Endothelial cell of umbilical vein (primary cell): ENCODE measurements around the gene SLC35F3. TPM values are rescaled to one million over a fixed set of nuclear protein-coding genes. Genes with fewer than 3 reads are reported as not detected.

Experiments
- BruUV-seq: library from RNA; stranded (reverse); fragments of 400-500 nt; replicated peaks from 2 replicates; lab custom pipeline; 2021; lab: Mats Ljungman, UMichigan
- CTCF ChIA-PET: fragments of 300-600, 350-600 bp; sonication (Branson Sonifier 250); formaldehyde crosslinking; loops from one replicate; lab custom pipeline; 2021; ENCODE audit warnings: antibody characterized with exemption, inconsistent platforms; lab: Charles Lee
- POLR2A ChIA-PET: fragments of 300-600, 350-600 bp; sonication (Branson Sonifier 250); formaldehyde crosslinking; loops from one replicate; lab custom pipeline; 2021; ENCODE audit warnings: antibody characterized with exemption, inconsistent platforms; lab: Charles Lee
- DNase-seq: peaks from one replicate; pipeline ENCODE4 v3.0.0-alpha.2; 2011; ENCODE audit warnings: low read depth, low spot score
- FAIRE-seq: peaks from 2 replicates; lab custom pipeline; 2011; peaks lifted over from hg19 to GRCh38; lab: Jason Lieb, UNC
- H2AFZ ChIP-seq: 2 replicates; pipeline ENCODE4 v1.6.0; 2012; ENCODE audit warnings: low read depth, low read length, control low read depth, inconsistent platforms
- H3K27ac ChIP-seq: 2 replicates; pipeline ENCODE4 v1.5.1; 2011; ENCODE audit warnings: low read depth, mild to moderate bottlenecking, control low read depth, low read length, moderate library complexity; ENCODE audit not compliant: insufficient read depth
- H3K27me3 ChIP-seq, 2 experiments: 2 replicates each; pipeline versions ENCODE4 v1.6.0 to v1.6.1; 2011; ENCODE audit warnings: low read length in 2 of 2, mixed read lengths in 1 of 2; ENCODE audit not compliant: control insufficient read depth in 2 of 2, insufficient read depth in 2 of 2
- H3K36me3 ChIP-seq, 2 experiments: 2 replicates in 1 of 2; 3 replicates in 1 of 2; pipeline ENCODE4 v1.5.1; 2011; ENCODE audit warnings: low read length in 2 of 2, mild to moderate bottlenecking in 1 of 2, moderate library complexity in 1 of 2; ENCODE audit not compliant: control insufficient read depth in 2 of 2, insufficient read depth in 2 of 2; ENCODE audit errors: extremely low read depth in 1 of 2
- H3K4me1 ChIP-seq: 3 replicates; pipeline ENCODE4 v1.5.1; 2011; ENCODE audit warnings: mild to moderate bottlenecking, low read length; ENCODE audit not compliant: control insufficient read depth, insufficient read depth; ENCODE audit errors: extremely low read depth
- H3K4me2 ChIP-seq: 2 replicates; pipeline ENCODE4 v1.6.1; 2011; ENCODE audit warnings: low read length, control low read depth, mixed read lengths; ENCODE audit not compliant: insufficient read depth
- H3K4me3 ChIP-seq, 3 experiments: fragments of 200-600 bp in 1 of 3; sonication (generic), shearing (Covaris generic) in 1 of 3; replicated peaks in 1 of 3; 2 replicates each; pipeline ENCODE4 v1.5.1; 2011 to 2016; ENCODE audit warnings: control low read depth in 3 of 3, low read length in 3 of 3, mild to moderate bottlenecking in 2 of 3, inconsistent platforms in 1 of 3, low read depth in 1 of 3, moderate library complexity in 1 of 3; ENCODE audit not compliant: insufficient read depth in 1 of 3
- H3K79me2 ChIP-seq: 2 replicates; pipeline ENCODE4 v1.6.0; 2012; ENCODE audit warnings: low read length, inconsistent platforms; ENCODE audit not compliant: control insufficient read depth, insufficient read depth
- H3K9ac ChIP-seq: replicated peaks from 2 replicates; pipeline ENCODE3; 2011; ENCODE audit warnings: low read length, control low read depth; ENCODE audit not compliant: insufficient read depth; ENCODE audit errors: extremely low read depth
- H3K9me1 ChIP-seq: replicated peaks from 3 replicates; pipeline ENCODE4 v1.6.0; 2011; ENCODE audit warnings: mild to moderate bottlenecking, low read length; ENCODE audit not compliant: control insufficient read depth, insufficient read depth; ENCODE audit errors: extremely low read depth
- H3K9me3 ChIP-seq: replicated peaks from 2 replicates; pipeline ENCODE4 v1.5.1; 2012; ENCODE audit warnings: low read length, inconsistent platforms; ENCODE audit not compliant: control insufficient read depth, insufficient read depth
- H4K20me1 ChIP-seq: replicated peaks from 2 replicates; pipeline ENCODE3; 2011; ENCODE audit warnings: mild to moderate bottlenecking, low read length; ENCODE audit not compliant: control insufficient read depth, insufficient read depth; ENCODE audit errors: extremely low read depth
- EZH2 ChIP-seq: IDR thresholded peaks from 2 replicates; pipeline ENCODE4 v1.6.1; 2012; ENCODE audit warnings: borderline replicate concordance, low read depth, mild to moderate bottlenecking, moderate library complexity, low read length, inconsistent platforms; ENCODE audit not compliant: severe bottlenecking
- FOS ChIP-seq: IDR thresholded peaks from 2 replicates; pipeline ENCODE4 v1.6.1; 2011; ENCODE audit warnings: mild to moderate bottlenecking, low read length, moderate library complexity, borderline replicate concordance; ENCODE audit not compliant: insufficient read depth
- GATA2 ChIP-seq: IDR thresholded peaks from 2 replicates; pipeline ENCODE4 v1.7.0; 2011; ENCODE audit warnings: low read depth, mild to moderate bottlenecking, moderate library complexity, mixed read lengths, low read length; ENCODE audit not compliant: insufficient read length, insufficient read depth
- JUN ChIP-seq: IDR thresholded peaks from 2 replicates; pipeline ENCODE4 v1.6.1; 2011; ENCODE audit warnings: borderline replicate concordance, low read depth; ENCODE audit not compliant: insufficient read length, insufficient read depth
- MYC ChIP-seq: IDR thresholded peaks from one replicate; pipeline ENCODE4 v1.6.1; 2011; ENCODE audit warnings: mild to moderate bottlenecking, low read depth, low read length
- POLR2A ChIP-seq: IDR thresholded peaks from 2 replicates; pipeline ENCODE4 v1.6.1; 2012; ENCODE audit warnings: low read depth, mild to moderate bottlenecking, control low read depth, low read length
- POLR2AphosphoS5 ChIP-seq: IDR thresholded peaks from 2 replicates; pipeline ENCODE4 v1.6.1; 2012; ENCODE audit warnings: low read depth, mild to moderate bottlenecking, control low read depth, low read length, moderate library complexity; ENCODE audit not compliant: insufficient read depth
- dilution Hi-C: fragments of 300-500 bp; cut with MboI; formaldehyde crosslinking; loops from one replicate; pipeline ENCODE4 v1.15.0; 2019; ENCODE audit warnings: low sequenced_read_pairs; ENCODE audit not compliant: extremely low pct_ligation_motif_present
- intact Hi-C: fragments of 100-400 bp; cut with micrococcal nuclease; formaldehyde crosslinking; loops from one replicate; pipeline ENCODE4 v1.10.0; 2022
- polyA plus RNA-seq, 4 experiments: library from polyadenylated mRNA; depleted of rRNA in 3 of 4; stranded (reverse) in 3 of 4; unstranded in 1 of 4; fragments of >200 nt; gene quantifications; 2 replicates each; pipeline versions ENCODE4 v1.2.1 to v1.2.3, GENCODE V29; 2011 to 2012; ENCODE audit warnings: missing spikeins in 1 of 4
- total RNA-seq: library from RNA; stranded (reverse); gene quantifications from 2 replicates; pipeline ENCODE4 v1.2.3, GENCODE V29; 2021
- TF ChIP-seq, protein P1 (sequence below): IDR thresholded peaks from 2 replicates; pipeline ENCODE4 v1.6.1; 2011; ENCODE audit not compliant: insufficient read depth, insufficient read length
- TF ChIP-seq, protein P2 (sequence below), 2 donors: IDR thresholded peaks; 1 replicate in 1 of 2; 2 replicates in 1 of 2; pipeline ENCODE4 v1.5.1; 2011; ENCODE audit warnings: low read length in 2 of 2, mild to moderate bottlenecking in 2 of 2, moderate library complexity in 2 of 2, control low read depth in 1 of 2, inconsistent platforms in 1 of 2, low read depth in 1 of 2; ENCODE audit not compliant: insufficient read depth in 1 of 2; ENCODE audit errors: extremely low read depth in 1 of 2

Gene SLC35F3
- total and polyA plus RNA-seq, 2 donors (not counting 3 experiments of a cell fraction or from before 2014, with no cell fraction given): not detected

DNA sequence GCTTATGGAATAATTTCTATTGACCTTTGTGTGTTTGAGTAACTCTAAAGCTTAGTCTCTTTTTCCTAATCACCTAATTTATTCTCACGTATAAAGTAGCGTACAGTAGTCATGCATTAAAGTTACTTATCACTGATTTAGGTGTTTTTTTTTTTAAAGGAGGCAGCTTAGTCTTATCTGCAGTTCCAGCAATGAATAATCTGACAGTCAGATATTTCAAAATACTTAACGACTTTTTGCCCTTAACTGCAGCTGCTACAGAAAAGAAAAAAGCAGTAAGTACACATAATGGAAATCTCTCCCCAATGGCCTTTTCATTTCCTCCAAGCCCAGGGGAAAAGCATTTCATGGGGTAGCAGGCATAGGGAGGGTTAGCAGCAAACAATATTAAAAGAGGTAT is 54.6 kb downstream of the SLC35F3 start:
- no peak for FAIRE-seq
- Histone ChIP-seq H3K9me1 (no peaks in the 10 kb centered on the region), H3K4me2 (no peak overlapping the region), H2AFZ (no peak overlapping the region), H3K27me3 (no peaks in the 10 kb centered on the region), H3K36me3 (no peaks in the 10 kb centered on the region), H3K4me1 (no peaks in the 10 kb centered on the region), H3K27ac (no peak overlapping the region), H3K4me3 (no peak overlapping the region), H3K79me2 (no peaks in the 10 kb centered on the region), H3K9me3 (peaks cover 2% of the 10 kb centered on the region), H3K9ac (no peak overlapping the region), H4K20me1 (no peaks in the 10 kb centered on the region)
- ChIA-PET CTCF (no interaction called here), POLR2A (no interaction called here)
- no TSS peak for BruUV-seq
- dilution Hi-C loops (no loop called here), intact Hi-C loops (no loop called here)
- DNase-seq: no peak
- TF ChIP-seq FOS (no peak), JUN (no peak), POLR2AphosphoS5 (no peak), GATA2 (no peak), POLR2A (no peak), EZH2 (no peak), MYC (no peak)
- TF ChIP-seq, protein P1, sequence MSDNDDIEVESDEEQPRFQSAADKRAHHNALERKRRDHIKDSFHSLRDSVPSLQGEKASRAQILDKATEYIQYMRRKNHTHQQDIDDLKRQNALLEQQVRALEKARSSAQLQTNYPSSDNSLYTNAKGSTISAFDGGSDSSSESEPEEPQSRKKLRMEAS: no peak
- TF ChIP-seq, protein P2, sequence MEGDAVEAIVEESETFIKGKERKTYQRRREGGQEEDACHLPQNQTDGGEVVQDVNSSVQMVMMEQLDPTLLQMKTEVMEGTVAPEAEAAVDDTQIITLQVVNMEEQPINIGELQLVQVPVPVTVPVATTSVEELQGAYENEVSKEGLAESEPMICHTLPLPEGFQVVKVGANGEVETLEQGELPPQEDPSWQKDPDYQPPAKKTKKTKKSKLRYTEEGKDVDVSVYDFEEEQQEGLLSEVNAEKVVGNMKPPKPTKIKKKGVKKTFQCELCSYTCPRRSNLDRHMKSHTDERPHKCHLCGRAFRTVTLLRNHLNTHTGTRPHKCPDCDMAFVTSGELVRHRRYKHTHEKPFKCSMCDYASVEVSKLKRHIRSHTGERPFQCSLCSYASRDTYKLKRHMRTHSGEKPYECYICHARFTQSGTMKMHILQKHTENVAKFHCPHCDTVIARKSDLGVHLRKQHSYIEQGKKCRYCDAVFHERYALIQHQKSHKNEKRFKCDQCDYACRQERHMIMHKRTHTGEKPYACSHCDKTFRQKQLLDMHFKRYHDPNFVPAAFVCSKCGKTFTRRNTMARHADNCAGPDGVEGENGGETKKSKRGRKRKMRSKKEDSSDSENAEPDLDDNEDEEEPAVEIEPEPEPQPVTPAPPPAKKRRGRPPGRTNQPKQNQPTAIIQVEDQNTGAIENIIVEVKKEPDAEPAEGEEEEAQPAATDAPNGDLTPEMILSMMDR (IDR thresholded peaks at IDR 0.05; ENCODE audit: extremely low read depth in 1 of 2, insufficient read depth in 1 of 2, low read depth in 1 of 2, low read length in 2 of 2): no peak
